HCT116 (cell line): ENCODE data around the gene RPRM.

Experiments used
- CBX3 ChIP-seq: IDR thresholded peaks from 2 replicates; pipeline ENCODE4 v1.6.1; 2012; ENCODE audit warnings: low read depth
- CEBPB ChIP-seq: IDR thresholded peaks from 2 replicates; pipeline ENCODE4 v1.6.1; 2012; ENCODE audit warnings: low read depth
- CTCF ChIP-seq, 3 experiments: fragments of 200-600 bp in 1 of 3; sonication (generic) in 1 of 3; IDR thresholded peaks in 2 of 3; conservative IDR thresholded peaks in 1 of 3; 2 replicates each; pipeline ENCODE4 v1.5.1; 2012 to 2017; ENCODE audit warnings: low read depth in 2 of 3, low read length in 2 of 3, antibody characterized with exemption in 1 of 3, borderline replicate concordance in 1 of 3, control low read depth in 1 of 3, mild to moderate bottlenecking in 1 of 3, mixed read lengths in 1 of 3, mixed run types in 1 of 3, moderate library complexity in 1 of 3; ENCODE audit not compliant: insufficient read depth in 1 of 3
- EGR1 ChIP-seq: IDR thresholded peaks from 2 replicates; pipeline ENCODE4 v1.6.1; 2012; ENCODE audit warnings: low read depth
- EZH2 ChIP-seq: fragments of 200-600 bp; sonication (generic); IDR thresholded peaks from 2 replicates; pipeline ENCODE4 v1.6.1; 2017; ENCODE audit warnings: antibody characterized with exemption, mixed run types
- EZH2phosphoT487 ChIP-seq: fragments of 200-600 bp; IDR thresholded peaks from 2 replicates; pipeline ENCODE4 v1.6.1; 2018; ENCODE audit warnings: antibody characterized with exemption, borderline replicate concordance
- FOSL1 ChIP-seq: IDR thresholded peaks from 2 replicates; pipeline ENCODE4 v1.6.1; 2012; ENCODE audit warnings: low read depth
- POLR2A ChIP-seq: IDR thresholded peaks from 2 replicates; pipeline ENCODE4 v1.7.0; 2011; ENCODE audit warnings: borderline replicate concordance; ENCODE audit not compliant: insufficient read depth, insufficient read length; ENCODE audit errors: extremely low read depth
- POLR2AphosphoS5 ChIP-seq: IDR thresholded peaks from 2 replicates; pipeline ENCODE4 v1.6.1; 2011; ENCODE audit warnings: mild to moderate bottlenecking, low read depth, low read length, moderate library complexity
- RAD21 ChIP-seq: IDR thresholded peaks from 2 replicates; pipeline ENCODE4 v1.6.1; 2012; ENCODE audit warnings: low read depth, mild to moderate bottlenecking
- REST ChIP-seq: IDR thresholded peaks from 2 replicates; pipeline ENCODE4 v1.6.1; 2012; ENCODE audit warnings: low read depth
- SIN3A ChIP-seq: IDR thresholded peaks from 2 replicates; pipeline ENCODE4 v1.6.1; 2012; ENCODE audit warnings: low read depth
- YY1 ChIP-seq: IDR thresholded peaks from 2 replicates; pipeline ENCODE4 v1.6.1; 2011; ENCODE audit warnings: low read length, low read depth, moderate library complexity, mild to moderate bottlenecking; ENCODE audit not compliant: insufficient replicate concordance; ENCODE audit errors: extremely low read depth
- ZFX ChIP-seq: fragments of 450-650 bp; IDR thresholded peaks from 2 replicates; pipeline ENCODE4 v1.6.1; 2017

- TF ChIP-seq RAD21 (no peak), POLR2A (no peak), EZH2phosphoT487 (no peak), CTCF (IDR thresholded peaks at IDR 0.05 in 2 of 3, conservative IDR thresholded peaks at IDR 0.05 in 1 of 3; ENCODE audit: borderline replicate concordance in 1 of 3, insufficient read depth in 1 of 3, low read depth in 2 of 3, low read length in 2 of 3) (no peak), EGR1 (no peak), CEBPB (no peak), SIN3A (no peak), POLR2AphosphoS5 (no peak), EZH2 (no peak), ZFX (no peak), YY1 (no peak), CBX3 (no peak), REST (no peak), FOSL1 (no peak)
Measured at GRCh38 chr2:153510996-153511395, 32.4 kb upstream of the RPRM start.
